Limb (tissue), 2 donors: ENCODE results near the gene DHRSX.
"Not testable (repeated sequence)": the region's sequence is repeated elsewhere in the genome, so short reads cannot be mapped to it uniquely, and the experiment has no call there.

ENCODE experiments used
- DNase-seq, 2 donors: peaks; one replicate each; pipeline ENCODE4 v3.0.0-alpha.2; 2016; ENCODE audit errors: extremely low spot score in 2 of 2

The DHRSX gene

DNA sequence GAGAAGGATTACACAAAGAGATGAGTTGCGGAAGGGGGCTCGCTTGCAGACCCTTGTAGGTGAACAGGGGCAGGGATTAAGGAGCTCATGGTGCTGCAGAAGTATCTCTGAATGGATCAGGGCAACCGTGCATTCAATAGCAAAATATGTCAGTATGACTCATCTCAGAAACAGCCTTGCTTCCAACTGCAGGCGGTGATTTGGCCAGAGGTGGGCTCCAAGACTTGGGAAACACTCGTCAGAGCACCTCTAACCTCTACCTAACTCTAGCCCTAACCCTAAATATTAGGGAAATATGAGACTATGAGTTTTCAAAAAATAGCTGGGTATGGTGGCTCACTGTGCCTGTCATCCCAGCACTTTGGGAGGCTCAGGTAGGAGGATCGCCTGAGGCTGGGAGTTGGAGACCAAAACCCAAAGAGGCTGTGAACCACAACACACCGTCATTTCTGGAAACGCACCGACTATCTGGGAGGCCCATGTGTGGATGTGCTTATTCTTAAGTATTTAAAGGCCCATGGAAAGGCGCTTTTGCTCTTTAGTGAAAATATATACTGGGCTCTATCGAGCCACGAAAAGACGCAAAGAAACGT is 102.6 kb downstream of the DHRSX start:
- no peak for DNase-seq

- no peak for DNase-seq
These were observed 103.3 kb downstream of the DHRSX start for GRCh38 chrX:2397229-2398063.

DNA sequence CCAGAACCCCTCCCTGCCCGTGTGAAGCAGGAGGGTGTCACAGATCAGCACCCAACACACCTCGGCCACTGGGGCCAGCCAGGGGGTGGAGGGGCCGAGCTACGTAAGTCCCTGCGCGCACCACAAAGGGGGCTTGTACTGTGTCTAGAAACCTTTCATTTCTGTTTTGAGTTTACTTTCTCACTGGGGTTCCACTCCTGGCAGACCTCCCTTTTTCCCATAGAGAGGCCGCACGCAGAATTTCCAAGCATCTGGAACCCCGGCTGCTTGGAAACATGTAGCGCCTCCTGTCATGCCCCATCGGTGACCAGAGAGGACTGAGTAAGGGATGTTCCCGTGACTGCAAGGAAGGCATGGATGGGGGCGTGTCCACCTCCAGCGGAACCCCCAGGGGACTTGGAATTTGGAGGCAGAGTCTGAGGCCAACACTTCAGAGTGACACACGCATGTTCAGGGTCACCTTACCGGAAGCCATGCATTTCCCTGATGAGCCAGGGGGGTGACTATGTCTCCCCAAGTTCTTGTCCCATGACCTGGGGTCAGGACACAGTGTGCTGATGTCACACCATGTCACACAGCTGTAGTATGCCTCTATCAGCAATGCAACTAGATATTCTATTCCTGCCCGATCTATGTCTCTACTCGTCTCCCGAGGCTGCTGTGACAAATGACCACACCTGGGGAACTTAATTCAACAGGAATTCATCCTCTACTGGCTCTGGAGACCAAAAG is 105.3 kb downstream of the DHRSX start:
- no peak for DNase-seq

- no peak for DNase-seq
These were observed 108.7 kb downstream of the DHRSX start for GRCh38 chrX:2391869-2392606.

GRCh38 chrX:2390754-2391153 is 110.0 kb downstream of the DHRSX start:
- DNase-seq: no peak

DNA sequence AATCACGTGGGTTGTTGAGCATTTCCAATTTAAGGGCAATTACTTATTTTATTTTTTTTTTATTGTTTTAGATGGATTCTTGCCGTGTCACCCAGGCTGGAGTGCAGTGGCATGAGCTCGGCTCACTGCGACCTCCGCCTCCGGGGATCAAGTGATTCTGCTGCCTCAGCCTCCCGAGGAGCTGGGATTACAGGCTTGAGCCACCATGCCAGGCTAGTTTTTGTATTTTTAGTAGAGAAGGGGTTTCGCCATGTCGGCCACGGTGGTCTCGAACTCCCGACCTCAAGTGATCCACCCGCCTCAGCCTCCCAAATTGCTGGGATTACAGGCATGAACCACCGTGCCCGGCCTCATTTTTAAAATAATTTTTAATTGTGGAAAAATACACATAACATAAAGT is 111.0 kb downstream of the DHRSX start:
- not testable (repeated sequence) for DNase-seq

DNA sequence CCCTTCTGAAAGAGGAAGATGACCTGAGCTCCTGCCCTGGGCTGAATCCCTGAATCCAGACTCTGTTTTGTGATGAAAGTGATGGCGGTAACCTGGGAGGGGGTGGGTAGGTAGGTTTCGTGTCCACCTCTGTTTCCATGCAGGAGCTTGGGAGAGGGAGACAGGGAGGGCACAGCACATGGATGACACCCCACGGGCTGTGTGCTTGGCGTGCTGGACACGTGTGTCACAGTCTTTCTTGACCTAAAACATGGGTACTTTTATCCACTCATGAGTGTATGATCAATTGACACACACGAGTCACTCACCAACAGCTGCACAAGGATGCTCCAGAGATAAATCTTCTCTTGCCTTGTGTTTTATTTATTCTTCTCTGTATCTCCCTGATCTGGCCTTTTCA is 111.5 kb downstream of the DHRSX start:
- DNase-seq: no peak

- no peak for DNase-seq
These were observed 112.1 kb downstream of the DHRSX start for GRCh38 chrX:2388669-2389068.

GRCh38 chrX:2387614-2388239 is 113.0 kb downstream of the DHRSX start:
- DNase-seq: no peak

DNA sequence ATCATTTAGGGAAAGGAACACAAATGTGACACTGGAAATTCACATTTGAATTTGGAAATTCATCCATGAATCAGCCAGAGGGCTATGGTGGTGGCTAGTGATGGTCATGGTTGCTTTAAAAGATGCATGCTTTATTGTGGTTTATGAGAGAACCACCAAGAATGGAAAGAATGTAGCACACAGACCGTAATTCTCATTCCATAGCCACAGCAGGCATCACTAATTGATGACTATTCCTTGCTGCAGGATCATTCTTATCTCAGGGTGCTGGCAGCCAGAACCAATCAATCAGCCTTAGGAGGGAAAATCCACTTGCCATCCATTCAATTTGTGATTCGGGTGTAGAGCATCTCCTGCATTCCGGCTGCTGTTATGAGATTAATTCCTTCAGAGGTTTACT is 115.6 kb downstream of the DHRSX start:
- DNase-seq: no peak

- no peak for DNase-seq
These were observed 116.3 kb downstream of the DHRSX start for GRCh38 chrX:2384486-2384885.

GRCh38 chrX:2383735-2384134 is 117.0 kb downstream of the DHRSX start:
- DNase-seq: no peak

DNA sequence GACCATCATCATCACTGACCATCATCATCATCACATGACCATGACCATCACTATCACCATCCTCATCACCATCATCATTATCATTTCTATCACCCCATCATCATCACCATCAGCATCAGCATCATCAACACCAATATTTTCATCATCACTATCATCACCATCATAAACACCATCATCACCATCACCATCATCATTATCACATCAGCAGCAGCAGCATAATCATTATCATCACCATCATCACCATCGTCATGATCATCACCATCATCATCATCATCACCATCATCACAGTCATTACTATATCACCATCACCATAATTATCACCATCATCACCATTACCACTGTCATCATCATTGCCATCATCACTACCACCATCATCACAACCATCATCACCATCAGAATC is 117.6 kb downstream of the DHRSX start:
- no peak for DNase-seq

- not testable (repeated sequence) for DNase-seq
These were observed 118.2 kb downstream of the DHRSX start for GRCh38 chrX:2382433-2383048.

- DNase-seq: no peak
These were observed 124.6 kb downstream of the DHRSX start for GRCh38 chrX:2376166-2376565.

- no peak for DNase-seq
These were observed 126.7 kb downstream of the DHRSX start for GRCh38 chrX:2374086-2374485.

DNA sequence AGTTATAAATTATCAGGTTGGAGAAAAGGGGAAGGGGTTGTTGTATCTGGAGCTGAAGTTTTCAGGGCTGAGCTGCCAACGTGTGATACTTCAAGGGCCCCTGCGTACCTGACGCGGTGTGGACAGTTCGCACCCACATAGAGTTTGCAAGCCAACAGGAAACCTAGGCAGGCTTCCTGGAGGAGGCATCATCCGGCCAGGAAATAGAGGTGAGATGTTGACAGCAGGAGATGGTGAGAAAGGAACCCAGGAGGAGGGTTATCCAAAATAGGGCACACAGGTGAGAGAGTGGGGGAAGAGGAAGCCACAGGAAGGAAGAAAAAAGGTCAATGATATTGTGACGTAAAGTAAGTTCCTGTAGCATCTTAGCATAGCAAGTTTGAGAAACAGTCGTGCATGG is 127.2 kb downstream of the DHRSX start:
- no peak for DNase-seq

DNA sequence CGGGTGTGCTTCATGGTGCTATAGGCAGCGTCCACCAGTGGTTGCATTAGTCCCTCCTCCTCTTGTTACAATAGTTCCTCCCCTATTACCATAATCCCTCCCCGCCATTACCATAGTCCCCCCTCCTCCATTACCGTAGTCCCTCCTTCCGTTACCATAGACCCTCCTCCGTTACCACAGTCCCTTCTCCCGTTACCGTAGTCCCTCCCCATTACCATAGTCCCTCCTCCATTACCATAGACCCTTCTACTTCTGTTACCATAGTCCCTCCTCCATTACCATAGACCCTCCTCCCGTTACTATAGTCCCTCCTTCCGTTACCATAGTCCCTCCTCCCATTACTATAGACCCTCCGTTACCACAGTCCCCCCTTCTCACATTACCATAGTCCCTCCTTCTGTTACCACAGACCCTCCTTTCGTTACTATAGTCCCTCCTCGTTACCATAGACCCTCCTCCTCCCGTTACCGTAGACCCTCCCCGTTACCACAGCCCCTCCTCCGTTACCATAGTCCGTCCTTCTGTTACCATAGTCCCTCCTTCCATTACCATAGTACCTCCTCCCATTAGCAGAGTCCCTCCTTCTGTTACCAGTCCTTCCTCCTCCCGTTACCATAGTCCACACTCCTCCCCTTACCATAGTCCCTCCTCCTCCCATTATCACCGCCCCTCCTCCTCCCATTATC is 129.6 kb downstream of the DHRSX start:
- DNase-seq: no peak

GRCh38 chrX:2370456-2370855 is 130.3 kb downstream of the DHRSX start:
- DNase-seq: no peak

- no peak for DNase-seq
These were observed 131.6 kb downstream of the DHRSX start for GRCh38 chrX:2369206-2369605.
